ENCODE data around the gene GANC.
A peak's percentile ranks its signal among the peaks of the same experiment; 100 is the strongest.

GANC gene

GRCh38 chr15:42373274-42373673 is 100.3 kb downstream of the GANC start:
- DNase-seq (ENCODE audit: insufficient read length, low spot score) (no peak), FAIRE-seq (no peak)

- DNase-seq (ENCODE audit: insufficient read length, low spot score) (no peak), FAIRE-seq (no peak)
These were observed 100.9 kb downstream of the GANC start for GRCh38 chr15:42373936-42374335.

- DNase-seq (ENCODE audit: insufficient read length, low spot score): no peak
- no peak for FAIRE-seq
These were observed 101.8 kb downstream of the GANC start for GRCh38 chr15:42374810-42375209.

- FAIRE-seq (no peak), DNase-seq (ENCODE audit: insufficient read length, low spot score) (no peak)
These were observed 102.3 kb downstream of the GANC start for GRCh38 chr15:42375252-42375651.

- FAIRE-seq (no peak), DNase-seq (ENCODE audit: insufficient read length, low spot score) (no peak)
These were observed 102.9 kb downstream of the GANC start for GRCh38 chr15:42375941-42376340.

GRCh38 chr15:42378011-42378410 is 105.0 kb downstream of the GANC start:
- DNase-seq (ENCODE audit: insufficient read length, low spot score): no peak
- no peak for FAIRE-seq

- FAIRE-seq: no peak
- no peak for DNase-seq (ENCODE audit: insufficient read length, low spot score)
These were observed 111.6 kb downstream of the GANC start for GRCh38 chr15:42384597-42384996.

- no peak for FAIRE-seq
- peak; percentile 60 for DNase-seq (ENCODE audit: insufficient read length, low spot score)
These were observed 112.4 kb downstream of the GANC start for GRCh38 chr15:42385206-42385979.

GRCh38 chr15:42385980-42386700 is 113.1 kb downstream of the GANC start:
- FAIRE-seq (no peak), DNase-seq (ENCODE audit: insufficient read length, low spot score) (no peak)

GRCh38 chr15:42387603-42388002 is 114.6 kb downstream of the GANC start:
- no peak for DNase-seq (ENCODE audit: insufficient read length, low spot score)
- FAIRE-seq: no peak

GRCh38 chr15:42392309-42393024 is 119.5 kb downstream of the GANC start:
- no peak for FAIRE-seq
- DNase-seq (ENCODE audit: insufficient read length, low spot score): no peak

GRCh38 chr15:42394106-42394505 is 121.1 kb downstream of the GANC start:
- FAIRE-seq (no peak), DNase-seq (ENCODE audit: insufficient read length, low spot score) (no peak)

GRCh38 chr15:42395838-42396237 is 122.8 kb downstream of the GANC start:
- DNase-seq (ENCODE audit: insufficient read length, low spot score) (no peak), FAIRE-seq (no peak)

GRCh38 chr15:42401544-42402454 is 128.8 kb downstream of the GANC start:
- no peak for DNase-seq (ENCODE audit: insufficient read length, low spot score)
- FAIRE-seq: no peak

- DNase-seq (ENCODE audit: insufficient read length, low spot score): no peak
- no peak for FAIRE-seq
These were observed 129.6 kb downstream of the GANC start for GRCh38 chr15:42402455-42403205.

GRCh38 chr15:42403389-42403788 is 130.4 kb downstream of the GANC start:
- DNase-seq (ENCODE audit: insufficient read length, low spot score): no peak
- no peak for FAIRE-seq

- DNase-seq (ENCODE audit: insufficient read length, low spot score): no peak
- no peak for FAIRE-seq
These were observed 131.6 kb downstream of the GANC start for GRCh38 chr15:42404461-42405235.

- FAIRE-seq: no peak
- no peak for DNase-seq (ENCODE audit: insufficient read length, low spot score)
These were observed 133.0 kb downstream of the GANC start for GRCh38 chr15:42405863-42406482.
